HS-27A (cell line): ENCODE results near the gene NR3C1.
A peak's percentile ranks its signal among the peaks of the same experiment; 100 is the strongest.

ENCODE experiments used
- DNase-seq: peaks from one replicate; pipeline ENCODE4 v3.0.0-alpha.2; 2012; ENCODE audit warnings: low read depth, missing footprints

NR3C1 gene

DNA sequence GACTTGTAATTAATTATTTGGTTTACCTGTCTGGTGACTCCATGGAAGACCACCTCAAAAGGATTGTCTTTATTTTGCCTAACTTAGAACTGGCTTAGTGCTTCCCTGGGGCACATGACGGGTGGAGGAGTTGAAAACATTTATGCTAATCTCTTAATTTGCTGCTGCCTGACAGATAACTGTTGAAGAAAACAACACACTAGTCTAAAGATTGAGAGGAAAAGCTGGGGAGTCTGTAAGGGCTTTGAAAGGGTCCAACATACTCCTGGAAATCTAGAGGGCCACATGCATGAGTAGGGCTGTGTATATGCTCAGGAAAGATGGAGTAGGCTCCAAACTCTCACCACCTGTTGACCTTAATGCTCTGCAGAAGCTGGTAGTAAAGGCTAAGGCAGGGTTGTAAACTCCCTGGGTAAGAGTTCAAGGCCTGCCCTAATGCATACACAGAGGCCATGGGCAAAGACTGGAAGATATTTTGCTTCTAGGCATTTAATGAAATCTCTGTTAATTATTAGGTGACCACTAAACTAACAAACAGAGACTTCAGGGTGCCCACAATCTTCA lies 40.7 kb downstream of the NR3C1 start:
- no peak for DNase-seq

DNA sequence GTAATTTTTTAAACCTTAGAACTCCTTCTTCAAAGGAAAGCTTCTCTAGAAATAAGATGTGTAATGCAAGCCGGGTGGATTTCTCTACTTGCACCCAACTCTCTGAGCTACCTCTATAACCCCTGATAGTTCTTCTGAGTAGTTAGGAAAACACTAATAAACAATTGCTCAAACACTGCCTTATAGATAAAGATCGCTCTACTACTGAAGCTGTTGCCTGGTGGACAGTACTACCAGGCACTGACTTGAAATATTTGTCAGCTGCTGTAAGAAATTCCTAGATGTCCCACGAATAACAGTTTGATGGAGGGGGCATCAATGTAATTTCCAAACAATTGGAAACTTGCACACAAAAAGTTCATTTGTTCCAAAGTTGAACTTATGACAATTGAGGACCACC lies 42.0 kb downstream of the NR3C1 start:
- no peak for DNase-seq

DNA sequence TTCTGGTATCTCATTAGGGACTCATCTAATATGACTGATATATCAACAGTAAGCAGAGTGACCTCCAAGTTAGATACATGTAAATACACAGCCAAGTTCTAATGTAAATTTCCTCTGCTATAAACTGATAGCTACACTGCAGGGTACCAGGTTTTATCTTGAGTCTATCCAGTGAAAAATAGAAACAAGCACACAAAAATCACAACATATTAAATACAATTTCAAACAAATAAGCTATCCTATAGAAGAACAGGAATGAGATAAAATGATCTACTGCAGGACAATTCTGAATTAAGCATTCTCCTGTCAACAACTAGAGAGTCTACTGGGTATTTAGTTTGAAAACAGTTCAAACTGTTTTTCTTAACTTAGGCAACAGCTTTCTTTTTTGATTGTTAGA lies 42.7 kb downstream of the NR3C1 start:
- no peak for DNase-seq

DNA sequence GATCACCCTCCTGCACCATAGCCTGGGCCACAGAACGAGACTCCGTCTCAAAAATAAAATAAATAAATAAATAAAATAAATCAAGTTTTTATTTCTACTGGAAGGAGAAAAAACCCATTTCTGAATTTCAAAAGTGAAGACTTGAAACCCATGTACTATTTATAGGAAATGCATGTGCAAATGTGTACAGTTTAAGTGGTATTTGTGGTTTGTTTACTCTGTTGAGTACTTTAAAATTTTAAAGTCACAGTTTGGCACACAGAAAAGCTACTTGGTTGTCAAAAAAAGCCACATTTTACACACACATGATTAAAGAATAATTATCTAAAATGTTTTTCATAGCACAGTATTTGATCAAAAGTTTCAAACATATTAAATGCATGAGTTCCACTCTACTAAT lies 43.6 kb downstream of the NR3C1 start:
- no peak for DNase-seq

DNA sequence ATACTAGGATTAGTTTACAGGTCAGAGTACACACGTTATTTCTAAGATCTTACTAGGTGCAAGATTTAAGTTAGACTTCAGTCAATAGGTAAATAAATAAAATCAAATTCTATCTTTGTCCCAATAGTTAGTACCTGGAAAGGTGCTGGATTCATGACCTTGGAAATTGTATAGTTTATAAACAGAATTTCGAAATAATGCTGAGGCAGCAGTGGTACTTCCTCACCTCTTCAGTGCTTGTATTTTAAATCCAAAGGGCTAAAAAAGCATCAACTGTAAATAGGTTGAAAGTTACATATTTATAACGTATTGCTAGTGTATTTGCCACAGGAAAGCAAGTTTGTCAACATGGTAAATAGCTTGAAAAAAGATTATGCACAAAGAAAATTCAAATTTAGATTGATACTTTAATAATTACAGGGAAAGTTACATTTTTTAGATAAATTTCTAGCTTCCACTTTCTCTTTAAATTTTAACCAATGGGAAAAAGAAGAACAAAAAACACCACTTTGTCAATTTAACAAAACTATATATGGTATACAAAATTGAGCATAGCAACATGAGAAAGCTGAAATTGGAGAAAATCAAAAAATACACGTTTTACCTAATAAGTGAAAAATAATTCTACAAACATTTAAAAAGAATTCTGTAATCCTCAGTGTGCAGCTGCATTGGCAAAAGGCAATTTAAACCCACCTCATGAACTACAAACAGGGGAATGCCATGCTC lies 46.5 kb downstream of the NR3C1 start:
- DNase-seq: no peak

DNA sequence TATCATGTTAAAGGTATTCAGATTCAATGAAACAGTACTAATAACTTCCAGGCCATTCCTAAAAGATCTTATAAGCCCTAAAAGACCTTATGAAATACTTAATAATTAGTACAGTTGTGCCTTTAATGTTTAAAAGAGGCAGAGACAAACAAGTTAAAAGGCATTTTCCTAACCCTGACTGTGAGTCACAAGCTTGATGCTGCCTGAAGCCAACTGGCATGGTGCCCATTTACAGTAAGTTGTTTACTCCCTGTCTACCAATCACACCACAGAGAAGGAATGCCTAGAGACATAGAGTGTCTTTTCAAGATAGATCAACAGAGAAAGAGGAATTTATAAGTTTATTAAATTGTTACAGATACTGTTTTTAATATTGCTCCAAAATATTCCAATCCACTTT lies 47.8 kb downstream of the NR3C1 start:
- DNase-seq: peak; percentile 71

DNA sequence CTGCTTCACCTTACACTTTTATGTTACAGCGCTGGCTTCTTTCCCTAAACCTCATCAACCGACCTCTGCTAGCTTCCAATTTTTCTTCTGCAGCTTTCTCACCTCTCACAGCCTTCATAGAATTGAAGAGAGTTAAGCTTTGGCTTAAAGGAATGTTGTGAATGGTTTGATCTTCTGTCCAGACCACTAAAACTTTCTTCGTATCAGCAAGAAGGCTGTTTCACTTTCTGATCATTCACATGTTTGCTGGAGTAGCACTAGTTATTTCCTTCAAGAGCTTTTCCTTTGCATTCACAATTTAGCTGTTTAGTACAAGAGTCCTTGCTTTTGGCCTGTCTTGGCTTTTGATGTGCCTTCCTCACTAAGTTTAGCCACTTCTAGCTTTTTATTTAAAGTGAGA lies 49.5 kb downstream of the NR3C1 start:
- DNase-seq: no peak

DNA sequence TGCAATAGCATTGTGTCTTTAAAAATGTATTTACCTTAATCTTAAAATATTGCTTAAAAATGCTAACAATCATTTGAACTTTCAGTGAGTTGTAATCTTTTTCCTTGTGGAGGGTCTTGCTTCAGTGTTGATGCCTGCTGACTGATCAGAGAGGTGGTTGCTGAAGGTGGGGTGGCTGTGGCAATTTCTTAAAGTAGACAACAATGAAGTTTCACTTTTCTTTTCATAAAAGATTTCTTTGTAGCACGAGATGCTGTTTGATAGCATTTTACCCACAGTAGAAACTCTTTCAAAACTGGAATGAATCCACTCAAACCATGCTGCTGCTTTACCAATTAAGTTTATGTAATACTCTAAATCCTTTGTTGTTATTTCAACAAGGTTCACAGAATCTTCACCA lies 50.8 kb downstream of the NR3C1 start:
- DNase-seq: no peak

DNA sequence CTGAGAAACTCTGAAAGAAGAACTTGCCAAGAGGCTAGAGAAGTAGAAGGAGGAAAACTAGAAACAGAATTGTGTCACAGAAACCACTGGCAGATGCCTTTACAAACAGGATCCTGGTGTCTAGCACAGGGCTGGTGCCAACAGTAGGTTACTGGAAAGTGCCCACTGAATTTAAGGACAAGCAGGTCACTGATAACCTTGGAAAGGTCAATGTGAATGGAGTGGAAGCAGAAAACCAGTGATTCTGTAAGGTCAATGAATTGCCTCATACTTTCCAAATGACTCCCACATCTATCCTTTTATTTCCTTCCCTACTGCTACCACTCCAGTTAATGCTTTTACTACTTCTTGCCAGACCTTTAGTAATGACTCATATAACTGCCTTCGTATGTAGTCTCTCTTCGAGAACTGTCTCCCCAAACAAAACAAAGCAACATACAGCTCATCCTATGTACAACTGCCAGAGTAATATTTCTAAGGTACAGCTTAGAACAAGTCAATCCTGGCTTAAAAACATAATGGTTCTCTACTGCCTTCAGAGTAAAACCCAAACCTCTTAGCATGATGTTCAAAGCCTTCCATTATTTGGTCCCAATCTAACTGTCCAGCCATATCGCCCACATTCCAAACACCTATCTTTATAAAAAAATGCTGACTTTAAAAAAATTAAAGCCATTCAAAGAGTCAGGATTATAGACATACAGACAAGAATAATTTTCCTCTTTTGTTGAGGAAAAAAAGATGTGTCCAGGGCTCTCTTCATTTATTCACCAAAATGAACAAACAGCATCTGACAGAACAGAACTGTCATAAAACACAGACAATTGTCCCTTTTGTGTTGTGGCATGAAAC lies 52.5 kb downstream of the NR3C1 start:
- DNase-seq: no peak

DNA sequence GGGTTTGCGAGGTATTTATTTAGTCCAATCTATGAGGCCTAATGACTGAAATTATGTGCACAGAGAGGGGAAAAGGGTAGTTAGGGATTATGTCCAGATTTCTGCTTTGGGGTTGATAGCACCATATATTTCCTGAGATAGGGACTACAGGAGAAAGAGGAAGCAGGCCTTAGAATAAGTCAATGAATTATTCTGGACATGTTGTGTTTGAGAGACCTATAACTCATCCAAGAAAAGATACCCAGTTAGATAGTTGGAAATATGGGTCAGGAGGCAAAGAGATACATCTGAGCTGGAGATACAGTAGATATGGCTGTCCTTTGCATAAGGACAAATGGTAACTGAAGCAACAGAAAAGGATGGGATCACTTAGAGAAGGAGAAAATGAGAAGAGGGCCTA lies 53.1 kb downstream of the NR3C1 start:
- DNase-seq: no peak

DNA sequence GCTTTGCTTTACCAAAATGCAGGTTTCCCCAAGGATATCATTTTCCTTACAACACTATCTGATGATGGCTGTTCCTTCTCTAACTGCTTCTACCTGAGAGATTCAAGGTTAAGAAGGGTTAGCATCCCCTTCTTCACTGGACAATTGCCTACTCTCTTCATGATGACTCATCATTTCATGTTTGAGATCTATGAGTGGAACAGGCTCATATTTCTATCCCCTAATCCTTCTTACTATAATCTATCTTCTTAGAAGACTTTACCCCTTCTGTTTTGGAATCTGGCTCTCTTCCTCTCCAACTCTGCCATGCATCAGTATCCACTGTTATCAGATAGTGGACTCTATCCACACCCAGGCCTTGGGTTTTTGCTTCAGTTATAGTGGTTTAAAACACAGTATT lies 54.3 kb downstream of the NR3C1 start:
- DNase-seq: no peak

DNA sequence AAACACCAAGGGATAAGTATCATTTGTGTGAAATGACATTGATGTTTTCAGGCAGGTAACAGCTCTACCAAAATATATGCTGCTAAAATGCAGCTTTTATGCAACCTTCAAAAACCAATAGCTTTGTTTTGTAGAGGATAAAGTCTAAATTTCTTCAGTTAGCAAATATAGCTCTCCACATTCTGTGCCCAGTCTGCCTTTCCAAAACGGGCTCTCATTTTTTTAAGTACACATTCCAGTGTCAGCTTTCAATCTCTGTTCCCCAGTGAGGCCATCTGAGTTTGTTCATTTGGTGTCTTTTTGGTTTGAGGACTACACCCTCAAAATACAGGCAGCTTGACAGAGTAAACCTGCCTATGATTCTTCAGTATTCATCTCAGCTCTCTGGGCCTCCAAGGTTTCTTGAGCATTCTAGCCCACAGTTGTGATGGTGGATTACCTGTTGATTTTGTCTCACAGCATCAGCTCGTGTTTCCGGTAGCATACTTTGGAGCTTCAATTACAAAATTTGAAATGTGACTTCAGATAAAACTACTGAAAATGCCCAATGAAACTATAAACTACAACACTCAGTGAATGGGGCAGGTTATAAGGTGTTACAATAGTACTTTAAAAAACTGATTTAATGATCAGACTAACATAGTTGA lies 55.7 kb downstream of the NR3C1 start:
- DNase-seq: no peak

DNA sequence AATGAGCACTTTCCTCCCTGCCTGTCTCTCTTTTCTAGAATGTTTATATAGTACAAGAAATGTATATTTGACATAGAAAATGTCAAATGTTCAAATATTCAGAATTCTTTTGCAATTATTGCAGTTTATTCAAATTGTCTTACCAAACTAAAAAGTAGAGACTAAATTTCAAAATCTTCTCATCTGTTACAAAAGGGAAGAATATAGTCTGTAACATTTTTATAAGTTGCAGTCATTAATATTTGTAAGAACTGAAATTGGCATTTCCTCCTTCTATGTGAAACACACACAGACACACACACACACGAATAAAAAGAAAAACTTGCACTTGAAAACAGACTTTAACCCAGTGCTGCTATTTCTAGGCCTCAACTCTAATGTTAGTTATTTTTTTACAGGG lies 56.4 kb downstream of the NR3C1 start:
- DNase-seq: no peak

DNA sequence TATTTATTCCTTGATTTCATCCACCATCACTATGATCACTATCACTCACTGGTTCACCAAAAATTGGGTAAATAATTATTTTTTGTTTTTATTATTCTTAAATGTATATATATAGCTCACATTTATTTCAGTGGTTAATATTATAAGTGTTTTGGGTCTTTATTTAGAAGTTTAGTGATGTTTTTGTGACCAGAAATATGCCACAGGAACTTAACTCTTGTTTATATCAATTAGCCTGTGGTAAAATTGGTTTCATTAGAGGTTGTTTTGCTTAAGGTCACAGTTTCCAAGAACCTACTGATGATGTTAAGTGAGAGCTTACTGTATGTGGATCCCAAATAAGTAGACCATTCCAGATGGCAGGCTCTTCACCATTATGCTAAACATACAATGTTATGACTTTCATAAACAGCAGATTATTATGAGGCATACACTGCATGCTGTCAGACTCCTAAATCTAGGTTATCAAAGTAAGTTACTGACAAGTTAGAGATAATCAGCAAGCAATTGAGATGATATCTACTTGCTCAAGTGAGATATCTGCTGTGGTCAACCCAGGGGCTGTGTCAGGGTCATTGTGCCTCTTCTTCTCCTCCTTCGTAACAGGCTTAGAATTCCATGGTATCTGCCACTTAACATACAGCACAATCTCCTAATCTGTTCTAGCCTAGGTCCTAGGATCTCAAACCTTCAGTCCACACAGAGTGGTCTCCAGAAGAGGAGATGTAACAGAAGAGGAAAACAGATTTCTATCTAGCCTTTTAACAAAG lies 57.6 kb downstream of the NR3C1 start:
- no peak for DNase-seq

DNA sequence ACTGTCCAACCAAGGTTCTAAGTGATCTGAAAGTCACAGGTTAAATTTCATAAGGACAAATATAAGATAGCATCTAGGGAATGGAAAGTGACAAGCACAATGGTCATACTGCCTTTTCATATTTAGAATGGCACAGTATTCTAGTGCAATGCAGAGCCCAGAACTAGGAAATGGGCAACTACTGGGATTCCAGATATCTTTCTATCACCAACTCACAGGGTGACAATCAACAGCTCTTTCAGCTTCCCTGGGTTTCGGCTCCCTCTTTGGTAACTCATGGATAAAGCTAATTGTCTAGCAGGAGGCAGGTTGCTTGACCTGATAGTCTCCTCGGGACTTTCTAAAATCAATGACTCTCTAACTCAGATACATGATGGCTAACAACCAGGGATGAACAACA lies 60.4 kb downstream of the NR3C1 start:
- no peak for DNase-seq

DNA sequence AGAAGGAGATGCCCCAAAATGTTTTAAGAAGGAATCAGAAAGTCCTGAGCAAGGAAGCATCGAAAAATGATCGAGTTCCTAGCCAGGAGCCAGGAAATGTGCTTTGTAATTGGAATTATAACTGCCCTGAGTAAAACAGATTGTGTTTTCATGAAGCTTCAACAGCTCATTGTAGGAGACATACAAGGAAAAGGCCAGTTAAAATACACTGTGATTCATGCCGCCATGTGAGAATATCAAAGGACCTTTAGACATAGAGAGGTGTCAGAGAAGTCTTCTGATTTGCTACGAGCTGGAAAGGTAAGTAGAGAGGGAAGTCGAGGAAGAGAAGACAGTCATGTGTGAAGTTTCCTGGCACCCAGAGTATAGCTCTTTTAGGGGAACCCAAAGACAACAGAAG lies 60.9 kb downstream of the NR3C1 start:
- no peak for DNase-seq

DNA sequence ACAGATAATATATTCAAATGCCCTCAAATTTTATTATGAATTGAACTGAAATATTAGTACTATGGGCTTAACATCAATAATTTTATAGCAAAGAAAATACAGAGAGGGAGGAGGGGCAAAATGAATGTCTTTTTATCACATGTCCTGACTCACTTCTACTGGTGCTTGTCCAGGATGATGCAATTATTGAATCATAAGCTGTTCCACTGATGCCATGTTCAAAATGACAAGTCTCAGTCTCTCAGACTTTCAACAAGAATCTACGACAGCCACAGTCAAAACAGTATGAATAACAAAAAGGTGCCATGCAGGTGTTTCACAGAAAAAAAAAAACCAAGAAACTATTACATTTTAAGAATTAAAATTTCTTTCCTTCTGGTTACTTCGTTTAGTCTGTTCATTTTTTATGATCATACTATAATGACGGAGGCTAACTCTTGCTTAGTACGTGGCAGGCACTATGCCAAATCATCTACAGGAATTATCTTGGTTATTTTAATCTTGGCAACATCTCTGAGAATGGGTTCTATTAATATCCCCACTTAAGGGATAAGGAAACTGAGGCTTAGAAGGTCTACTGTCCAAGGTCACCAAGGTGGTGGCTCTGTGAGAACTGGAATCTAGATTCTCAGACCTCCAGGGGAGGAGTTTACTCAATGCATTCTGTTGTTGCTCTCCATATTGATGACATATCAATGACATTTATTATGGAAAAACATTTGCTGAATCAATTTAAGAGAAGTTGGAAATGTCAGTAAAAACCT lies 61.5 kb downstream of the NR3C1 start:
- no peak for DNase-seq

DNA sequence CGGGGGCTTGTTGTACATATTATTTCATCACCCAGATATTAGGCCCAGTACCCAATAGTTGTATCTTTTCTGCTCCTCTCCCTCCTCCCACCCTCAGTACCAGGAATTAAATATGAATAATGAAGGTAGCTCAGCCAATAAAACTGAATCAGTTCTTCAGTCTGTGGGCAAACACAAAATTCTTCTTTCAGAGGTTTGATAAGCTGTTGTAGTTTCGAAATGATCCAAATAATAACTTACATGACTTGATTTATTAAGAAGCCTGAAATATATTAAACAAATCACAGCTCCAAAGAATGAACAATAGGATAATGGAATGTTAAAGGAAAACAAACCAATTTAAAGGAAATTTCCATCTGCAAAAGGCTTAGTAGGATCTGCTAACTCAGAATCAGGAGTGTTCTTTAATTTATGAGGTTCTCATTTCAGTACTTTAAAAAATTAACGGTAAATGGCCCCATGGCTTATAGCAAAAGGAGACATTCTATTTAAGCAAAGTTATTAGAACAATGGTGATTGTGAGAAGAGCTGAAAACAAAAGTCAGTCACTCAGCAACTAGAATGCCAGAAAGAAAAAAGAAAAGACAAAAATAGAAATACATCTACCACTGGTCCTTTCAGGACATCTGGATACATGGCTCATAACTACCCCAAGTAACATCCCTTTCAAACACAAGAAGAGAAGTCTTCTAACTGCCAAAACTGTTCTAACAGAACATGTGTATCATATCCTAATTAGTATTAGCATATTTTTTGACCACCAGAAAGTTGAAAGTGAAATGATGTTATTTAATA lies 62.4 kb downstream of the NR3C1 start:
- DNase-seq: no peak

DNA sequence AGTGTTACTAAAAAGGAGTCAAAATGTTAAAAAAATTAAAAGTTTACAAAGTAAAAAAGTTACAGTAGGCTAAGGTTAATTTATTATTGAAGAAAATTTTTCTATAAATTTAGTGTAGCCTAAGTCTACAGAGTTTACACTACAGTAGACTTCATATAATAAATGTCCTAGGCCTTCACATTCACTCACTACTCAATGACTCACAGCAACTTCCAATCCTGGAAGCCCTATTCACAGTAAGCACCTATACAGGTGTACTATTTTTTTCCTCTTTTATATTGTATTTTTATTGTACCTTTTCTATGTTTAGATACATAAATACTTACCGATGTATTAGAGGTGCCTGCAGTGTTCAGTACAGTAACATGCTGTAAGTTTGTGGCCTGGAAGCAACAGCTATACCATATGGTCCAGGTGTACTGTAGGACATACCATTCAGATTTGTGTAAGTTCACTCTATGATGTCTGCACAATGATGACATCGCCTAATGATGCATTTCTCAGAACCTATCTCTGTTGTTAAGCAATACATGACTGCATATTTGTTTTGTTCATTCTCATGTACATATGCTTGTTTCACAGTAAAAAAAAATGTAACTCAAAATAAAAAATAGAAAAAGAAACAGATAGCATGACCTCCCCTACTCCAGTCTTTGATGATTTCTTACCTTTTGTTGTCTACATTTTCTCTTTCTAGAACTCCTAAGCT lies 64.7 kb downstream of the NR3C1 start:
- no peak for DNase-seq

DNA sequence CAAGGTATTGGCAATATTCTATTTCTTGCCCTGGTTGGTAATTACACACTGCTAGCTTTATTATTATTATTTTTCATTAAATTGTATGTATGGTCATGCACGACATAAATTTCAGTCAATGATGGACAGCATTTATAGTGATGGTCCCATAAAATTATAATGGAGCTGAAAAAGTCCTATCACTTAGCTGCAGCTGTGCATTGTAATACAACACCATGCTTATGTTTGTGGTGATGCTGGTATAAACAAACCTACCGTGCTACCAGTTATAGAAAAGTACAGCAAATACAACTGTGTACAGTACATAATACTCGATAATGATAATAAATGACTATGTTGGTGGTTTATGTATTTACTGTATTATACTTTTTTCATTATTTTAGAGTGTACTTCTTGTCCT lies 65.5 kb downstream of the NR3C1 start:
- no peak for DNase-seq
